Measurements from ENCODE around the gene RPRD1A.

RPRD1A gene

GRCh38 chr18:35948080-35948479 is 119.3 kb downstream of the RPRD1A start:
- CTCF ChIA-PET: interaction anchor here (0.8 to 6.1 kb wide), 3 partner anchors 10 to 562 kb away, joined by 3 to 64 read pairs (median 12); no protein-coding TSS in a partner anchor
- TF ChIP-seq CTCF (IDR thresholded peaks at IDR 0.05; ENCODE audit: control extremely low read depth, extremely low read depth, low read depth, missing control alignments): no peak
- POLR2A ChIA-PET: no interaction called here
- DNase-seq (ENCODE audit: extremely low spot score): no peak

GRCh38 chr18:35942661-35943060 is 124.7 kb downstream of the RPRD1A start:
- TF ChIP-seq CTCF (IDR thresholded peaks at IDR 0.05; ENCODE audit: control extremely low read depth, extremely low read depth, low read depth, missing control alignments): no peak
- CTCF ChIA-PET: interaction anchor here (1.9 to 2.5 kb wide), 2 partner anchors 8 to 186 kb away, joined by 7 to 25 read pairs; no protein-coding TSS in a partner anchor
- no peak for DNase-seq (ENCODE audit: extremely low spot score)
- POLR2A ChIA-PET: no interaction called here

GRCh38 chr18:35942133-35942532 is 125.2 kb downstream of the RPRD1A start:
- TF ChIP-seq CTCF (IDR thresholded peaks at IDR 0.05; ENCODE audit: control extremely low read depth, extremely low read depth, low read depth, missing control alignments): no peak
- no peak for DNase-seq (ENCODE audit: extremely low spot score)
- CTCF ChIA-PET: interaction anchor here (1.7 to 2.5 kb wide), 3 partner anchors 8 to 209 kb away, joined by 3 to 25 read pairs (median 7); no protein-coding TSS in a partner anchor
- POLR2A ChIA-PET: no interaction called here

DNA sequence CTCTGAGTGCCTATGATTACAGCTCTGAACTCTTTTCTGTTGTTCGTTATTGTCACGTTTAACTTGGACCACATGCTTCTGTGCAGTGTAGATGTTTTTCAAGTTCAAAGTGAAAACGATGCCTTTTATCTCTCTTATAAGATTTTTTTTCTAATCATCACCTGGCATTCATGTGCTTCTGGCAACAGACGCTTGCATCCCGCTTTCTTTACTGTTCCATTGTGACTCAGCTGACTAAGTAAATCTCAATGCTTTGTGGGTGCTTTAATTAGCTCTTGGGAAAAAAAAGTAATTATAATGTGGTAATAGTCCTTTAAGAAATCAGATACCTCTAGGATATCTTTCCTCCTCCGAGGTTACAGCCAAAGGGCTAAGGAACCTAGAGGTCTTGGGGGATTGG is 126.1 kb downstream of the RPRD1A start:
- CTCF ChIA-PET: interaction anchor here (1.7 to 2.5 kb wide), 2 partner anchors 9 to 208 kb away, joined by 3 to 25 read pairs; no protein-coding TSS in a partner anchor
- DNase-seq (ENCODE audit: extremely low spot score): no peak
- no peak for TF ChIP-seq CTCF (IDR thresholded peaks at IDR 0.05; ENCODE audit: control extremely low read depth, extremely low read depth, low read depth, missing control alignments)
- POLR2A ChIA-PET: no interaction called here
